ENCODE measurements around the gene PARD3B.

PARD3B gene

DNA sequence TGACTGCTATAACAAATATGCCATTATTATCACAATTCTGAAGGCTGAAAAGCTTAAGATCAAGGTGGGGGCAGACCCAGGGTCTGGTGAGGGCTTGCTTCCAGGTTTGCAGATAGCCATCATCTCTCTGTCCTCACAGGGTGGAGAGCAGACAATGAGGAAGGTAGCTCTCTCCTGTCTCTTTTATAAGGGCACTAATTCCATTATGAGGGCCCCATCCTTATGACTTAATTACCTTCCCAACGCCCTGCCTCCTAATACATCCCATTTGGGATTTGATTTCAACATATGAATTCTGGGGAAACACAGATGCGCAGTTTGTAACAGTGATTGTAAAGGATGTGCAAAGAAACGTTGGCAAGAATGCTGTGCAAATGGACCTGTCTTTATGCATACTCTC lies 44.8 kb downstream of the PARD3B start:
- DNase-seq (ENCODE audit: low read depth in 2 of 2): no peak

GRCh38 chr2:204591225-204591624 lies 46.0 kb downstream of the PARD3B start:
- no peak for DNase-seq (ENCODE audit: low read depth in 2 of 2)

DNA sequence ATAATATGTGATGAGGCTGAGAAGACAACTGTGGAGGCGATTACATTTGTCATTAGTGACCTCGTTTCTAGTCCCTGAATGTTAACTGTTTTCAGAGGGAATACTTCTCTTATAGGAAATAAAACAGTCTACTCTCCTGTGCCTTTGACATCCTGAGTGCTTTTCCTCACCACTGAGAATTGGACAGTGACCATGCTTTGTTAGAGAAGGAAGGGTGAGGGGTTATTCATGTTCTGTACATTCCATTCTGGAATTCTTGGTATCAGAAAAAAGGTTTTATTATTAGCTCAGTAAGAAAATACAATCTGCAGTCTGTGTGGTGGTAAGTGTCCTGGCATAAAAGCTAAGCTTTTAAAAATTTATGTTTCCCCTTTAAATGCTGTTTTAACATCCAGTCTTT lies 58.8 kb downstream of the PARD3B start:
- no peak for DNase-seq (ENCODE audit: low read depth in 2 of 2)

DNA sequence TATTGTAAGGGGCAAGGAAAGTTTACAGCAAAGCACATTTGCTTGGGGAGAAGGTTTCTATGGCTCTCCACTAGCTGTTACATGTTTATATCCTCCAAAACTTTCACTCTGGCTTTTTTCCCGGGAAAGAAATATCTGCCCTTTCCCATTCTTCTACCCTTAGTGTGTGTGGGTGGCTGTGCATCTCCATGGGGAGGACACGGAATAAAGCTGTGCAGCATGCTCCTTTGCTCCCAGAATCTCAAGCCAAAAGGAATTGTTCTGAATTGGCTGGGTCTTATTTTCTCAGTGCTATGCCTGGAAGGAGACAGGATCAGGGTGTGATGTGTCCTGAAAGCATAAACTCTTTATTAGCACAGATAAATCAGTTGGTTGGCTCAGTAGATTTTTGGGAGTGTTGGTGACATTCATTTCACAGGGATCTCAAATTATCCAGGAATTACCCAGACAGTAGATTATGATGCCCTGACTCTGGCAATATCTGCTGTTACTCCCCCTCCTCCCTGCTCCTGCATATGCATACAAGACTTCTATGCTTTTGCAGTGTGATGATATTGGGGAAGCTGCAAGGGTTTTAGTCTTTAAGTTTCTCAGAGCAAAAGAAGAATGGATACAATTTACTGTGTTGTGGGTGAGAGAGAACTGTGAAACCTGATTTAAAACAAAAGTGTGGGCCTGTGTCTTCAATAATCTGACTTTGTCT lies 63.1 kb downstream of the PARD3B start:
- no peak for DNase-seq (ENCODE audit: low read depth in 2 of 2)

DNA sequence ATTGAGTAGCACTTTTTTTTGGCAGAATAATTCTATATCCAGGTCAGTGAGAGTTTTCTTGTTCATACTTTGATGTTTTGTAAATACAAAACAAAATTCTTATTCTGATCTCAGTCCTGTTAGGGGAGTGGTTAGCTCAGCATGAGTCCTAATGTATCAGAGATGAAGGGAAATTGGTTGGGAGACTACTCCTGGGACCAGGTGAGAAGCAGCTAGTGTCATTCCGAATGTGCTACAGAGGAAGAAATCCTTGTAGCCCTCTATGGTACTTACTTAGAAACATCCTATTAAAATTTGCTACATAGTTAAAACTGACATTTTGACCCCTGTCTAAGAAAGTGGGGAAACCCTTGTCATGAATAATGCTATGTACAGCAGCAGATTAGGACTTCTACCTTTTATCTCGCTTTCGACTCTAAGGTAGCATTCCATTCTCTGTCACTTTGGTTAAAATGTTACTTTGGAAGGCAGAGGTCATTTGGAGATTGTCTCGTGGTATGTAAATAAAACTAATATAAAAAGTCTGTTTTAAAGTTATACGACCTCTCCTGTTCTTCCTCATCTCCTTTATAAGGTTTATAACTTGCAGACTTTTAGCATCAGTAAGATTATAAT lies 65.8 kb downstream of the PARD3B start:
- no peak for DNase-seq (ENCODE audit: low read depth in 2 of 2)

DNA sequence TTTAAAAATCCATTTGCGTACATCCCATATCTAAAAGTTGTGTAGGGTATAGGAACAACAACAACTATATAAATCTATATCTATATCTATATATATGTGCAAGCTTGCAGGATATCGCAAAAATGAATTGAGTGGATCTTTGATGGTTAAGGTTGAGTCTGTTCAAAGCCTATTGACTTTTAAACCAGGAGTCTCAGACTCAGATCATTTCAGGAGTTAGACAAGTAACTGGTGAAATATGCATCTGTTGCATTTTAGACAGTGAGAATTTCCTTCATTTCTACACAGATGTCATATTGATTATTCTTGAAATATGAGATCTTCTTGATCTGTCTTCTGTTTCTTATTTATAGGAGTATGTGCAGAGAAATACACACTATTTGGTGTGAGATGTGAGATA lies 66.5 kb downstream of the PARD3B start:
- DNase-seq (ENCODE audit: low read depth in 2 of 2): no peak

DNA sequence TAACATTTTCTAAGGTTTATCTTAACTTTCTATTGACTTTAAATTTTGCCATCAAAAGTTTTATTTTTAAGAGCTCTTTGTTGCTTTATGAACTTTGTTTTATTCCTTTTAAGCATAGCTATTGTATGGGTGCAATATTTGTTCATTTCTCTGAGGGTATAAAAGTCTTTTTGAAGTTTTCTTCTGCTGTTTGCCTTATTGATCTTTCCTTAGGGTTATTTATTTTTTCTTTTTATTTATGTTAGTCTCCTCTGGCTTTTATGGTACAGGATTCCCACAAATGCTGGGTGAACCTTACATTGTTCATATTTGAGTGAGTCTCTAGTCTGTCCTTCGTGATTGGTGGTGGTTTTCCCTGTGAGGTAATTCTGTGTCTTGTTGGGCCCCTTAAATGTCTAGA lies 68.4 kb downstream of the PARD3B start:
- DNase-seq (ENCODE audit: low read depth in 2 of 2): no peak

DNA sequence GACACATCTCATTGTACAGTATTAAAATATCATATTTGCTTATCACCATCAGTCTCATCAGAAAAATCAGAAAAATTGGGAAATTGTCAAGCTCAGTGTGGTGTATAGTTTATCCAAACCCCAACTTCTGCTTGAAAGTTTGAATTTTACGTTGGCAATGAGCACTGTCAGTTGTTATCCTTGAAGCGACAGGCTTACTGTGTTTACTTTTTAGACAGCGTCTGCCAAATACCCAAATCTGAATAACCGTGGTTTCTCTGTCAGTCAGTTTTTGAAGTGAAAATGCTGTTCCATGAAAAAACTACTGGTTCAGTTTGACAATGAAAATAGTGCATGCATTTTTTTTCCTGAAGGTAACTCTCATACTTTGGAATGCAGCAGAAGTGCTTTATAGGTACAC lies 70.2 kb downstream of the PARD3B start:
- no peak for DNase-seq (ENCODE audit: low read depth in 2 of 2)

- no peak for DNase-seq (ENCODE audit: low read depth in 2 of 2)
Measured at GRCh38 chr2:204625135-204625534, 79.9 kb downstream of the PARD3B start.

GRCh38 chr2:204628926-204629712 lies 83.8 kb downstream of the PARD3B start:
- DNase-seq (ENCODE audit: low read depth in 2 of 2): no peak

DNA sequence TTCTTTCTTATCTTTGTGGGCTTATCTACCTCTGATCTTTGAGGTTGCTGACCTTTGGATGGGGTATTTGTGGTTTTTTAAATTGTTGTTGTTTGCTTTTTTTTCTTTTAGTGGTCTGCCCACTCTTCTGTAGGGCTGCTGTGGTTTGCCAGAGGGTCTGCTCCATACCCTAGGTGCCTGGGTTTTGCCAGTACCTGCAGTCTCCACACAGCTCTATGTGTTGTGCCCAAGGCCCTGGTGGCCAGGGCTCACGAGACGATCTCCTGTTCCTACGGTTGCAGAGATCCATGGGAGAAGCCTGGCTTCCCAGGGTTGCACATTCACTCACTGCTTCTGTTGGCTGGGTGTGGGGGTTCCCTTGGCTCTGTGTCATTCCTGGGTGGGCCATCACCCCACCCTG lies 87.1 kb downstream of the PARD3B start:
- no peak for DNase-seq (ENCODE audit: low read depth in 2 of 2)

GRCh38 chr2:204634564-204634963 lies 89.3 kb downstream of the PARD3B start:
- no peak for DNase-seq (ENCODE audit: low read depth in 2 of 2)

DNA sequence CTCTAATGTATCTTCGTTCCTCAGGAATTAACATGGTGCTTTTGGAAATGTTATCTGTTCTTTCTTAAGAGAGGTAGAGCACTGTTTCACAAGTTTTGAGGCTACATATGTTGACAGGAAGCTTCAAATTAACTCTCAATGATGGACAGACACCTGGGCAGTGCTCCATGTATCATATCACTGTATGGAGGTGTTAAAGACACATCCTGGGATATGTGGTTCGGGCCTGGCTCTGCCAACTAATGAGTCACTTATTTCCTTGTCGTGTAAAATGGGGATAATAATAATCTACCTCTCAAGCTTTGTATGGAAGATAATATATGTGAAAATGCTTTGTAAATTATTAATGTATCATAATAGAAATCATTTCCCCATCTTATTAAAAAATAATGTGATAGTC lies 90.2 kb downstream of the PARD3B start:
- no peak for DNase-seq (ENCODE audit: low read depth in 2 of 2)

DNA sequence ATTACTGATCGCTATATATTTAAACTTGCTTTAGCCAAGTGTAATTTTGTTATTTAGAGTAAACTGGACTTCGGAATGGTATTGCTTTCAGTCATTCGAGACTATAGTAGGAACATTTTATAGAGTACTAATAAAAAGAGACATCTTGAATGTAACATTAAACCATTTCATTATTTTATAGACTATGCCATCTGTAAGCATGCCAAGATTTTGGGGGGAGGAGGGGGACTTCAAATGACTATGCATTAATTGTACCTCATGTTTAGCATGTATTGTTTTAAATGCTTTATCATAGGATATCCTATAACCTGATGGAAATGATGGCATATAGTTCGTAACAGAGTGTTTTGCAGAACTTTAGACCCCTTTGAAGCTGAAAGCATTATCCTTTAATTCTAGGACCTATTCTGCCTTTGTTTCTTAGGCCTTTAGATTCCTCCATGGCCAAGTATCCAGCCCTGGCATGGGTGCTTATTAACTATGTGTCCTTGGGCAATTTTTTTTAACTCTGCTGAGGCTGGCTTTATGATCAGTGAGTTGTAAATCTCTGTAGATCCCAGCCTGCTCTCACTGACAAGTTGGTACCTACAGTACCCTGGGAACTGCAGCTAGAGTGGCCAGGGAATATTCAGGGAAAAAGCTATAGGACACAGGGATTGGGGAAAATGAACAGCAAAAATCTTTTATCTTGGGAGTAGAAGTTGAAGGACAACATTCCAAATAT lies 93.4 kb downstream of the PARD3B start:
- DNase-seq (ENCODE audit: low read depth in 2 of 2): no peak

GRCh38 chr2:204643326-204643725 lies 98.1 kb downstream of the PARD3B start:
- no peak for DNase-seq (ENCODE audit: low read depth in 2 of 2)

DNA sequence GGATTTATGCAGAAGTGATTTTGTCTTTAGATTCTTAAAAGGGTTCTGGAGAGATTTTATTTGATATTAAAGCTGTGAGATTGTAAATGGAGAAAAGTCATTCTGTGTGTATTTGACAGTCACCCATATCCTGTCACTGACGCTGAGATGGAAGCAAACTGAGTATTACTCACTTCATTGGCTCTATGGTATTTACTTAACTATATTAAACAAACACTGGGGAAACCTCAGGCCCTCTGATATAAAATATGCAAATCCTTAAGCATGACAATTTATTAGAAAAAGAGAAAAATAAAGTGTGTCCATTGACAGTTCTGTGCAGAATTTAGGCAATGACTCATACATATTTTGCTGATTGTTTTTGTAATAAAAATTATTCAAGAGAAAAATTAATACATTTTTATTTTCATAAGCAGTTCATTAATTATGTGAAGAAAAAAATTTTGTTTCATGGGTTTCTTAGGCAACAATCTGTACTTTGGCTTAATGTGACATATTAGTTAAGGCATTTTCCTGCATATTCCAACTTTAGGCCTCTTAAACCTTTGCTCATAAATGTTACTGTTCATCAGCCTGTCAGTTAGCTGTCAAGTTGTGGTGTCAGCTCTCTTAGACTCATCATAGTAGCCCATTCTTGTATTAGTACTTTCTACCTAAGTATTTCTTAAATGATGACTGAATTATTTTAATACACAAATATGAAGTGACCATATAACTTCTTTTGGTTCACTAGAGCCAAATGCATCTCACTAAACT lies 99.9 kb downstream of the PARD3B start:
- DNase-seq (ENCODE audit: low read depth in 2 of 2): no peak

GRCh38 chr2:204647626-204648025 lies 102.4 kb downstream of the PARD3B start:
- DNase-seq (ENCODE audit: low read depth in 2 of 2): no peak

GRCh38 chr2:204650611-204651010 lies 105.3 kb downstream of the PARD3B start:
- DNase-seq (ENCODE audit: low read depth in 2 of 2): no peak

GRCh38 chr2:204652063-204652462 lies 106.8 kb downstream of the PARD3B start:
- no peak for DNase-seq (ENCODE audit: low read depth in 2 of 2)

DNA sequence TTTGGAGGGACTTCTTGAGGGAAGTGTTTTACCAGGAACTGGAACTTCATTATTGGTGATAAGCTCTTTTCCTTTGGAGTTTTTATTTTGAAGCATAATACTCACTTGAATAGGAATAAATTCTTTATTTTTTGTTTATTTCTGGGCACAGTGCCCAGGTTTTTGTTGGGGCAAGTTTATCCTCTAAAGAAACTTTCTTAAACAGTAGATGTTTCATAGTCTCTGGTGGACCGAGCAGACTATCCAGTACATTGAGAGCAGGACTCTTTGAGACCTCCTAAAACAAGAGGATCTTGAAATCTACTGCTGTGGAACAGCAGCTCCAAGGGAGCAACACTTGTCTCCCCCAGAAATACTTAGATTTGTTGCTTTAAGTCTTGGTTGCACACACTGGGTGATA lies 109.4 kb downstream of the PARD3B start:
- no peak for DNase-seq (ENCODE audit: low read depth in 2 of 2)

DNA sequence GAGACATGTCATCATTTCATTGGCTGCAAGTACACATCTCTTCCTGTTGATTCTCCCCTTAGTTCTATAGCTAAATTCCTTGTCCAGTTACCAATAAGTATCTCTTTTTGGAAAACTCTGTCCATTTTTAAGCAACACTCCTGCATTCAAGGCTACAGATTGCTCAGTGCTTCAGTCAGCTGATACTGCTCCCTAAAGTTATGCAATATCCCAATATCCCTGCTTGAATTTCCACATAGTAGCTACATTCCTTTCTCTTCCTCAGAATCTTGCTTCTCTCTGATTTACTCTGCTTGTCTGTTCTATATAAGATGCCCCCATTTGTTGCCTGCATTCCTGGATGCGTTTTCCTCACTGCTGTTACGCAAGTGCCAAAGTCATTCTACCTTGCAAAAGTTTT lies 109.8 kb downstream of the PARD3B start:
- no peak for DNase-seq (ENCODE audit: low read depth in 2 of 2)

DNA sequence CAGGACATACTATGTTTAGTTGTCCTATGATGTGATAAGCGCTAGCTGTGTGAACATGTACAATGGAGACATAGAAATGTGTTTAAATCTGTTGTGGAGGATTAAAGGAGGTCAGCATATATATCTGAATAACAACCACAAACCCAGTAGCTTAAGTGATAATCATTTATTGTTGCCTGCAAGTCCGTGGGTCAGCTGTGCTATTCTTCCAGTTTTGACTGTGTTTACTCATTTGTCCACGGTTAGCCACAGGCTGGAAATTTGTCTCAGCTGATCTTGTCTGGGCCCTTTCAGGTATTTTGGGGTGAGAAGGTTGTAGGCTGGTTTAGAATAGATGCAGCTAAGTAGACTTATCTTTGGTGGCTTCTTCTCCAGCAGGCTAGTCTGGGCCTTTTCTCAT lies 110.4 kb downstream of the PARD3B start:
- DNase-seq (ENCODE audit: low read depth in 2 of 2): no peak
